GM19238 (cell line): ENCODE measurements around the gene TRIM74.
"Not testable (repeated sequence)": the region's sequence is repeated elsewhere in the genome, so short reads cannot be mapped to it uniquely, and the experiment has no call there.

ENCODE experiments used
- DNase-seq: peaks from one replicate; pipeline ENCODE4 v3.0.0; 2011; ENCODE audit warnings: low spot score; ENCODE audit not compliant: insufficient read length

TRIM74 gene

DNA sequence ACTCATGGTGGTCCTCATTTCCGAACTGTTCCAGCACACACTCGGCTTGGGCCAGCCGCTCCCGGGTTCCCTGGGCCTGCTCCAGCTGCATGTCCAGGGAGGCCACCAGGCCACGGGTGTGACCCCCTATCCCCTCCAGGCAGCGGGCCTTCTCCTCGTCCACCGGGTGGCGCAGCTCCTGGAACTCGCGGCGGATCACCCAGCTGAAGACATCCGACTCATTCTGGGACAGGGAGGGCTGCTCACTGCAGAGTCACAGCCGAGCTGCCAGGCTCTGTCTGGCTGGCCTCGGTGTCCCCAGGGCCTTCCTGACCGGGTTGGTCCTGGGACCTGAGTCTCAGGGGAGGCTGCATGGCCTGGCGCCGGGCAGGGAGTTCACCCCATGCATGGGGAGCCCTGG is 9.2 kb downstream of the TRIM74 start:
- DNase-seq = not testable (repeated sequence)

DNA sequence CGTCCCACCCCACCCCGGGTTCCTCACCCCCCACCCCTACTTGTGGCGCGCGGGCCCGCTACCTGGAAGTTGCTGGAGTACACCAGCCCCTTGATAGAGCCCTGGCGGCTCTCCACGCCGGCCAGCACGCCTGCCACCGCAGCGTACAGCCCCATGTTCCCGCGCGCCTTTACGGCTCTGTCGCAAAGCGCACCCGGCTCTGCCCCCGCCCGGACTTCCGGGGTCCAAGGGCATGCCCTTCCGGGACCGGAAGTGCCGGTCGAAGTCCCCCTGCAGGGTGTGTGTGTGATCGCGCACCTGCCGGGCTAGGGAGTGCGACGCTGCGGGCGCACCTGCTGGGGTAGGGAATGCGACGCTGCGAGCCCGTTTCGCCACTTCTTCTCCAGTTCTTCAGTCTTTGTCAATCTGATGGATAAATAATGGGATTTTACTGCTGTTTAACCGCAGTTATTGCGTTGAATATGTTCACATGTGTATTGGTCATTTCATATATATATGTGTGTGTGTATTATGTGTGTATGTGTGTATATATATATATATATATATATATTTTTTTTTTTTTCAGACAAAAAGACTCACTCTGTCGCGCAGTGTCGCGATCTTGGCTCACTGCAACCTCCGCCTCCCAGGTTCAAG is 14.6 kb downstream of the TRIM74 start:
- DNase-seq = not testable (repeated sequence)

DNA sequence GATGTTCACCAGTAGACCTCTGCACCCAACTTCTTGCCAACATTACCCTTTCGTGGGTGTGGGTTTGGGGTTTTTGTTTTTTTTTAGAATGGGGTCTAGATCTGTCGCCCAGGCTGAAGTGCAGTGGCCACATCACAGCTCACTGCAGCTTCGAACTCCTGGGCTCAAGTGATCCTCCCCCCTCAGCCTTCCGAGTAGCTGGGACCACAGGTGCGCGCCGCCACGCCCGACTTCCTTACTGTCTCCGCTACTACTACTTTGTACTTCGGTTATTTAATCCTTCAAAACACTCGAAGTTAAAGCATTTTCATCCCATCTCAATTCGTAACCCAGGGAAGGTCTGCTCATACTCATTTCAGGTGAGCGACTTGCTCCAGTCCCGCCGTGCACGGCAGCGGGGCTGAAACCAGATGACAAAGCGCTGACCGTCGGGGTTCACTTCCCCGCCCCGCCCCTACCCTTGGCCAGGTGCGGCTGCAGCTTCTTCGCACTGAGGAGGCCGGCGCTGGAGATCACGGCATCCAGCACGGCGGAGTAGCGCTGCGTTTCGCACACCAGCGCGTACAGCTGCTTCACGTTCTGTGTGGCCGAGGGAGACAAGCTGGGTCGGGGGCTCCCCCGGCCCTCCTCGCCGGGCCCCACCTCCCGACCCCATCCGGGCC is 15.2 kb downstream of the TRIM74 start:
- not testable (repeated sequence) for DNase-seq

DNA sequence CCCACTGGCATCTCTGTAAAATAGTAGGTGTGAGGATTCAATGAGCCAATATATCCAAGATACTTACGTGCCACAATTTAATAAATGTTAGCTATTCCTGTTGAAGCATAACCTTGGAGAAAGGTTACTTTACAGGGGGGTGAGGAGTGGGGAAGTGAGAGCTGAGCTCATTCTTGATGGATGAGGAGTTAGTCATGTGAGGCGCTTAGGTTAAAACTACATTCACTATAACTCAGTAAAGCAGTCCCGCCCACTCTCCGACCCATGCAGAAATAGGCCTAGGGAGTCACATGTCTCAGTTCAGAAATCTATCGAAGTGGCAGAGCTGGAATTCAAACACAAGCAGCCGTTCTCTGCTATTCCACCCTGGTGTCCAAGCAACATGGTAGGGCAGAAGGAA is 18.8 kb downstream of the TRIM74 start:
- not testable (repeated sequence) for DNase-seq

DNA sequence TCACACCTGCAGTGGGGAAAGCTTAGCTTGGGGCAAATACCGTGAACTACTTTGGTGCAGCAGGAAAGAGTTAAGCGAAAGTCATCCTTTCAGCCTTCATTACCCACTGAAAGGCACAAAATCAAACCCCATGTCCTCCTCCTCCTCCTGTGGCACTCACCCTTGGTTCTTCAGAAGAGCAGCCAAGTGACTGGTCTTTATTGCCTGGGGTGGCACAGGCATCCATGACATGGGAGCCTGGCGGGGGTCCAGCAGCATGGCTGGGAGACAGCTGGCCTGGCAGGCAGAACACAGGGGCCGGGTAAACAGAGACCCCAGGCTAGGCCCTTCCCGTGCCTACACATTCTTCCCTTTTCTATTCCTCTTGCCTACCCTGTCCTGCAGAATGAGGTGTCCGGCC is 19.6 kb downstream of the TRIM74 start:
- not testable (repeated sequence) for DNase-seq

DNA sequence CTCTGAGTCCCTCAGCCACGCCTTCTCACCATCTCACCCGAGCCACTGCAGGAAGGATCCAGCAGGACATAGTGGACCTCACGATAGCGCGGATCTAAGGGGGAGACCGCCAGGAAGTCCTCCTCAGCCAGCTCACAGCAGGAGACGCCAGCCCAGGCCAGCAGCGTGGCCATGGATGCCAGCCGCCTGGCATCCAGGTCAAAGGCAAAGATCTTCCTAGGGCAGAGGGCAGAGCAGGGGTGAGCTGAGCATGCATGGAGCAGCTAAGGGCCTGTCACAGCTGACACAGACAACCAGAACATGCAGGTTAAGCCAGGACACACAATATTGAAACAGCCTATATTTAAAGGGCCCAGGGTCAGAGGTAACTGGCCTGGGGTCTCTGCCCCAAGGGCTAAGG is 20.0 kb downstream of the TRIM74 start:
- not testable (repeated sequence) for DNase-seq

DNA sequence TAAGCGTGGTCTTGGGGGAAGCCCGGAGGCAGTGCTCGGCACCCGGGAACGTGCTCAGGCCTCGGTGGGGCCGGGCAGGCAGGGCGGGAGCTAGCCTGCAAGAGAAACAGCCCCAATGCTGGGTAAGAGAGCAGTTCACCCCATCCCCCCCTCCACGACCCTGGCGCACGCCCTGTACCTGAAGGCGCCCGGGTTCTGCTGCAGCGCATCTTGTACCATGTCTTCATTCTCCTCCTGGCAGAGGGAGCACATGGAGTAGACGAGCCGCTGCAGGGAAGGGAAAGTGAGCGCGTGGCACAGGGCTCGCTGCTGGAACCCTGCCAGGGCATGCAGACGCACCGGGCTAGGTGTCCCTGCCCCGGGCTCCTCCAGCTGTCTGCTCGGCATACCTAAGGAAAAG is 20.6 kb downstream of the TRIM74 start:
- DNase-seq = not testable (repeated sequence)

DNA sequence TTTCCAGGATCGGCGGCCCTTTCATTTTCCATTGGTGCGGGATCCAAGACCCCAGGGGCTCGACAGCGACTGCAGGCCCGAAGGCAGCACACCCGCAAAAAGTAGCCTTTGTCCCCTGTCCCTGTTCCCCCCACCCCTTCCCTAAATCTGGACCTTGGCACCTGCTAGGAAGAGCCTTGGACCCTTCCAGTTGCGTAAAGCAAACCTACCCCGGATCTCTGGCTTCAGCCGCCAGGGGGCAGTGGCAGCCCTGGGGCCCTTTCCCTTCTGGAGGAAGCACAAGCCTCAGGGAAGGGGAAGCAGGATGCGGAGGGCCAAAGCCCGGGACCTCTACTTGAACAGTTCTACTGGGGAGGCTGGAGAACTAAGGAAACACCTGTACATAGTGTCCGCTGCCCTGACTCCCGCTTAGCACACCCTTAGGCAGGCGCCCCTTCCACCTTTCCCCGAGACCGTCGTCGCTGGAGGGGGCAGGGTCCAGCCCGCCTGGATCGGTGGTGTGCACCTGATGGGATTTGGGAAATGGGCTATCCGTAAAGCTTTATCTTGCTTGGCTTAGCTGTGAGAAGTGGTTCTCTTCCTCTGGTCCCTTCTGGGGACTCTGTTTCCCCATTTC is 23.0 kb downstream of the TRIM74 start:
- DNase-seq = not testable (repeated sequence)

DNA sequence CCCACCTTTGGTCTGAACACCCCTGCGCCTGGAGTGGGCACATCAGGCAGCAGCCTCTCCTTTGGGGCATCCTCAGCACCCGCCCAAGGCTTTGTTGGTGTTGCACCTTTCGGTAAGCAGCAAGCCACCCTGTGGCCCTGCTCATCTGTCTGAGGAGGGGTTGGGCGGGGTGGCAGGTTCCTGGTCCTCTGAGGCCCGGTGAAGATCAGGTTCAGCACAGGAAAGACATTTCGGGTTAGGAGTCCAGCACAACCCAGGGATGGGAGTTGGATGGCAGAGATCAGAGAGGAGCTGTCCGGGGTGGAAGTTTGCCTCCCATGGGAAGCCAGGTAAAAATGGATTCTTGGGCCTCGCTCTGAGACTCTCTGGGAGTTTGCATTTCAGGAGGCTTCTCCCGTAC is 23.7 kb downstream of the TRIM74 start:
- DNase-seq = not testable (repeated sequence)

DNA sequence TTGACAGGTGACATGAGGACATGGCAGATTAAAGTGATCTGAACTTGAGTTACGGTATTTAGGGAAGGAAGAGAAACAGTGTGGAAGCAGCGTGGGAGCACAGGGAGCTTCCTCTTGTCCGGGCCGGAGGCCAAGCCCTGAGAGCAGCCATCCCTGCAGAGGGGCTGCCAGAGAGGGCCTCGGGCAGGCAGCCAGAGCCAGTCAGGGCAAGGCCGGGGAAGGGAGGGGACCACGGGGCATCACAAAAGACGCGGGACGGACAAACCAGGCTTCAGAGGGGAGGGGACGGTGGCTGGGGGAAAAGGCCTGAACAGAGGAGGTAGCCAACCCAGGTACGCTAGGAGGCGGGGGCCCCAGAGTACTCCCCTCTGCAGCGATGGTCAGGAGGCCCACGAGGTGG is 24.3 kb downstream of the TRIM74 start:
- DNase-seq = not testable (repeated sequence)

DNA sequence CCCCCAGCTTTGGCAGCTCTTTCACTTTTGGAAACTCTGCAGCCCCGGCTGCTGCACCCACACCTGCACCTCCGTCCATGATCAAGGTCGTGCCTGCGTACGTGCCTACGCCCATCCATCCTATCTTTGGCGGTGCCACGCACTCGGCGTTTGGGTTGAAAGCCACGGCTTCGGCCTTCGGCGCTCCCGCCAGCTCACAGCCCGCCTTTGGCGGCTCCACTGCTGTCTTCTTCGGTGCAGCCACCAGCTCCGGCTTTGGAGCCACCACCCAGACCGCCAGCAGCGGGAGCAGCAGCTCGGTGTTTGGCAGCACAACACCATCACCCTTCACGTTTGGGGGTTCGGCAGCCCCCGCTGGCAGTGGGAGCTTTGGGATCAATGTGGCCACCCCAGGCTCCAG is 26.3 kb downstream of the TRIM74 start:
- not testable (repeated sequence) for DNase-seq

DNA sequence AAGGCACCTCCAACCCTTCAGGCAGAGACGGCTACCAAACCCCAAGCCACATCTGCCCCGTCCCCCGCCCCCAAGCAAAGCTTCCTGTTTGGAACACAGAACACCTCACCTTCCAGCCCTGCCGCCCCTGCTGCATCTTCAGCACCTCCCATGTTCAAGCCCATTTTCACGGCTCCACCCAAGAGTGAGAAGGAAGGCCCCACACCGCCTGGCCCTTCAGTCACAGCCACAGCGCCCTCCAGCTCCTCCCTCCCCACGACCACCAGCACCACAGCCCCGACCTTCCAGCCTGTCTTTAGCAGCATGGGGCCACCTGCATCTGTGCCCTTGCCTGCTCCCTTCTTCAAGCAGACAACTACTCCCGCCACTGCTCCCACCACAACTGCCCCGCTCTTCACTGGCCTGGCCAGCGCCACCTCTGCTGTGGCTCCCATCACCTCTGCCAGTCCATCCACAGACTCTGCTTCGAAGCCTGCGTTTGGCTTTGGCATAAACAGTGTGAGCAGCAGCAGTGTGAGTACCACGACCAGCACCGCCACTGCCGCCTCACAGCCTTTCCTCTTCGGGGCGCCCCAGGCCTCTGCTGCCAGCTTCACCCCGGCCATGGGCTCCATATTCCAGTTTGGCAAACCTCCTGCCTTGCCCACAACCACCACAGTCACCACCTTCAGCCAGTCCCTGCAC is 27.1 kb downstream of the TRIM74 start:
- DNase-seq = not testable (repeated sequence)

DNA sequence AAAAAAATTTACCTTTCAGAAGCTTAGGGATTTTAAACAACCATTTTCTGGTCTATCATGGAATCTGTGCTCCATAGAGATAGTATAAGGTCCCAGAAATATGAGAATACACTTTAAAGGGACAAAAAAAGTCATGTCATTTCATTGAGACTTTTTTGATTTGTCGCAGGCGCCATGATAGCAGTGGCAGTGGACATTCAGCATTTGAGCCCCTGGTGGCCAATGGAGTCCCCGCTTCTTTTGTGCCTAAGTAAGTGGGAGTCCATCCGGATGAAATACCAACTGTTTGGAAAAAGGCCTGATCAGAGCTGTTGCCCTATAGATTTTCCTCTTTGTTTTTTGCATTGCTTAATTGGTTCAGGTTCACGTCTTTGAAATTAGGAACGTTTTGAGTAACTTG is 41.0 kb downstream of the TRIM74 start:
- not testable (repeated sequence) for DNase-seq

DNA sequence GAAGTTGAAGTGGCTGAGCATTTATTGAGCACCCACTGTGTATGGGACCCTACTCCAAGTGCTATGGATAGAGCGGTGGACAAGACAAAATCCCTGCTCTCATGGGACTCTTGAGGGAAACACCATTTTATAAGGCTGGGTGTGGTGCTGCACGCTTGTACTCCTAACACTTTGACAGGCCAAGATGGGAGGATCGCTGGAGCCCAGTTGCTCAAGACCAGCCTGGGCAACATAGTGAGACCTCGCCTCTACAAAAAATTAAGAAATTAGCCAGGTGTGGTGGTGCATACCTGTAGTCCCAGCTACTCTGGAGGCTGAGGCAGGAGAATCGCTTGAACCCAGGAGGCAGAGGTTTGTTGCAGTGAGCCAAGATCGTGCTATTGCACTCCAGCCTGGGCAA is 41.5 kb downstream of the TRIM74 start:
- DNase-seq = not testable (repeated sequence)

DNA sequence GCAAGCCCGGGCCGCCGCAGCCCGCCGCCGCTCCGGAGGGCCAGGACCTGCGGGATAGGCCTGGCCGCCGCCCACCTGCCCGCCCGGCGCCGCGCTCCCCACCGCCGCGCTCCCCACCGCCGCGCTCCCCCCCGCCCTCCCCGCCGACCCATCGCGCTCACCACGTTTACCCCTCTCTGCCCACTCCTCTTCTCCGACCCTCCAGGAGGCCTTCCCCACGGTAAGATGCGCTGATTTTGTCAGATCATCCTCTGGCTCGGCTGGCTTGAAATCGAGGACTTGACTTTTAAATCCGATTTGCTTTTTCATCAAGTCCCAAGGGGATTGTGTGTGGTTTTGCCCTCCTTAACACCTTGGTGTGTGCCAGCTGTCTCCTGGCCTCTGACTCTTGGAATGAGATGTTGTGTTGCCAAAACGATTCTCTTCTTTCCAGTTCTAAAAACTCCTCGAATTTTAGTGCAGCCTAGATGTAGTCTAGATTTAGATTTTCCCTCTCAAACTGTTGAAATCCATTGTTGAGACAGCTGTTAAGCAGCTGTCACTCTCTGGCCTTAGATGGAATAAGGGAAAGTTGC is 43.6 kb downstream of the TRIM74 start:
- peak; percentile 5 for DNase-seq

DNA sequence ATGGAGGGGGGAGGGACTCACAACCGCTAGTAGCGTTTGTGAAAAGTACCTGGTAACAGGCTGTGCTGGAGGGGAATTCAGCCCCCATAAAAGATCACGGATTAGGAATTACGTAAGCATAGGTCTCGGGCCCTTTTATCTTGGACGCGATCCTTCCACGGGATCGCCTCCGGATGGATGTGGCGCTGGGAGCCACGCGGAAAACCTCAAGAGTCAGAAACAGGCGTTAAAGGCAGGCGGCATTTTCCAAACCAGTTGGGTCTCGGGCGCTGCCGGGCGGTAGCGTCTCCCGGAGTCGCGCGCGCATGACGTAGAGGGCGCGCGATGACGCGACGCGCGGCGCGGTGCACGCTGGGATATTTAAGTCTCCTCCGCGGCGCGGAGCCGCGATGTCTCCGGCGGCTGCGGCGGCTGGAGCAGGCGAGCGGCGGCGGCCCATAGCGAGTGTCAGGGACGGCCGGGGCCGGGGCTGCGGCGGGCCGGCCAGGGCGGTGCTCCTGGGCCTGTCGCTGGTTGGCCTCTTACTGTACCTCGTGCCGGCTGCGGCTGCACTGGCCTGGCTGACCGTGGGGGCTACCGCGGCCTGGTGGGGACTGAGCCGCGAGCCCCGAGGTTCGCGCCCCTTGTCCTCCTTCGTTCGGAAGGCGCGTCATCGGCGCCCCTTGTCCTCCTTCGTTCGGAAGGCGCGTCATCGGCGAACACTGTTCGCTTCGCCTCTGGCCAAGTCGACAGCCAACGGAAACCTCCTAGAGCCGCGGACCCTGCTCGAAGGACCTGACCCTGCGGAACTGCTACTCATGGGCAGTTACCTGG is 44.3 kb downstream of the TRIM74 start, which contains the start of gene POM121:
POM121 (plus strand) TSS at position 363 of the 813 bp plus-strand sequence; CDS start at position 390, 27 bp downstream.
- peak; percentile 92 for DNase-seq

DNA sequence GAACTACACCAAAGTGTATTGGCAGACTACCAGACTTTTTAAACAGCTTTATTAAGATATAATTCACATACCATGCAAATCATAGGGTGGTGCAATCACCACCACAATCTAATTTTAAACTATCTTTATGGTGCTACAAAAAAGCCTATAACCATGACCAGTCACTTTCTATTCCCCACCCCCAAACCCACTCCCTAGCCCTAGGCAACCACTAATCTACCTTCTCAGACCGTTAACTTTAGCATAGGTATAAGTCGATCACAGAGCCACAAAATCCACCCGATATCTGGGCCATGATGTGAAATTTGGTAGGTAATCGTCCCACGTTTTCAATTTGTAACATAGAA is 44.9 kb downstream of the TRIM74 start:
- no peak for DNase-seq

DNA sequence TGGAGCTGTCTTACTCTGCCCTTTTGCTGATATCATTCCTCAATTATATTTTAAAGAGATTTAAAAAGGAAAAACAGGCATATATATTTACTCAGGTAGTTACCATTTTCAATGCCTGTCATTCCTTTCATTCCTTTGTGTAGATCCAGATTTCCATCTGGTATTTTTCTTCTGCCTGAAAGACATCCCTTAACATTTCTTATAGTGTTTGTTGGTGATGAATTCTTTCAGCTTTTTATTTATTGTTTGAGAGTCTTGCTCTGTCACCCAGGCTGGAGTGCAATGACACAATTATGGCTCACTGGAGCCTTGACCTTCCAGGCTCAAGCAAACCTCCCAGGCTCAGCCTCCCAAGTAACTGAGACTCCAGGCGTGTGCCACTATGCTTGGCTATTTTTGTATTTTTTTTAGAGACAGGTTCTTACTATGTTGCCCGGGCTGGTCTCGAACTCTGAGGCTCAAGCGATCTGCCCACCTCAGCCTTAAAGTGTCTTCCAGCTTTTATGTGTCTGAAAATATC is 50.0 kb downstream of the TRIM74 start:
- DNase-seq = no peak

DNA sequence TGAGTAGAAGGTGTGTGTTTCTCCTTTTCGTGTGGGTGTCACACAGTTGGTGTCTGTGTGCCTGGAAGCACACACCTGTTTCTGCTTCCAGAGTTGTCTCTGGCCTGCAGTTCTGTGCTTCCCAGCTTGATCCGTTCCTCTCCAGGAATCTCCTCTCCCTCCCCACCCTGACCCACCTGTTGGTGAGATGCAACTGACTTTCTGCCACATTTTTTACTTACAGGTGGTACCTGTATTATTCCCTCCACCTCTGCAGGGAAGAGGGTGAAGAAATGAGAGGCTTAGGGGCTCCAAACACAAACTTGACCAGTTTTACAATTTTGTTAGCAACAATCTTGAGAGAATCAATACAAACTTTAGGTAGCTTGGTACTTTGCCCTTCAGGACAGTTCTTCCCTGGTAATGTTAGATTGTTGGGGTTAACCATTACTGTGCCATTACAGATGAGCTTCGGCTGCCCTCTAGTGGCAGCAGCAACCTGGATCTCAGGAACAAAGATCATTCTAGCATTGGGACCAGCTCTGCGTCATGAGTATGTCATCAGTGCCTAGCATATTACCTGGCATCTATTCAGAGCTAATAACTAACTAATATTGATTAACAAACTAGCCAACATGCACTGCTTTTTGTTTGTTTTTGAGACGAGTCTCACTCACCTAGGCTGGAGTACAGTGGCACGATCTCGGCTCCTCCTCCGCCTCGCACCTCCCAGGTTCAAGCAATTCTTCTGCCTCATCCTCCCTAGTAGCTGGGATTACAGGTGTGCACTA is 54.3 kb downstream of the TRIM74 start:
- peak; percentile 7 for DNase-seq

DNA sequence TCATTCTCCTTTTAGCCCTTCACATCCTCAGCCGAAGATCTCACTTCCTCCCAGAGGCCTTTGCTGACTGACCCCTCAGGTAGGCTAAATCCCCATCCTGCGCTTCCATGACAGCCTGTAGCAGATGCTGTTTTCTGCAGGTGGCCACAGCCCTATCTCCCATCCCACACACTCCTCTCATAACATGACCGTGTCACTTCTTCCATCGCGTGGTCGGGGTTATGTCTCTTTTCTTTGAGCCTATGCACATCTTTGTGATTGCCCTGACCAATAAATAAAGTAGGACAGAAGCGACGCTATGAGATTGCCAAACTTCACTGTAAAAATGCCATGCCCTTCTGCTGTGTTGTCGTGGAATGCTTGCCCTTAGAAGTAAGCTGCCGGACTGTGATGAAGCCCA is 55.5 kb downstream of the TRIM74 start:
- DNase-seq = not testable (repeated sequence)
